GM12801 (cell line): ENCODE data around the gene MTURN.

ENCODE experiments used
- TF ChIP-seq, protein P1 (sequence below): IDR thresholded peaks from one replicate; pipeline ENCODE4 v1.5.1; 2011; ENCODE audit warnings: control low read depth; ENCODE audit not compliant: insufficient read length; ENCODE audit errors: extremely low read depth

MTURN gene

DNA sequence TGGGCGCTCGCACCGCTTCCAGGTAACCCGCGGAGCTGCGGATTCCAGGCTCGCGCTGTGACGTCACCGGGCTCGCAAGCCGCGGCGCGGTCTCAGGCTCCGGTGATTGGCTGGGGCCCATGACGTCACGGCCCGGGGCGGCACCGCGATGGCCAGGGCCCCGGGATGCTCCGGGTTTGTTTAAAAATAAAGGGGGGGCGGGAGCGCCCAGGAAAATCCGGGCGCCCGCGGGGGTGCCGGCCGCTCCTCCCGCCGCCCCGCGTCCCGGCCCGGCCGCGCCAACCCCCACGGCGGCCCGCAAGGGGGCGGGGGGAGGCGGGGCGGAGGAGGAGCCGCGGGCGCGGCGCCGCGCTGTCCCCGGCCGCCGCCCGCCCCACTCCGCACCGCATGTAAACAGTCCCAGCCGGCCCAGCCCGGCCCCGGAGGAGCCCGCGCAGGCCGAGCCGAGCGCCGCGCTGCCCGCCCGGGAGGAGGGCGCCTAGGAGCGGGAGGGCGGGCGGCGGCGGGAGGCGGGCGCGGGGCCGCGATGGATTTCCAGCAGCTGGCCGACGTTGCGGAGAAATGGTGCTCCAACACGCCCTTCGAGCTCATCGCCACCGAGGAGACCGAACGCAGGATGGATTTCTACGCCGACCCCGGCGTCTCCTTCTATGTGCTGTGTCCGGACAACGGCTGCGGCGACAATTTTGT lies at the start of gene MTURN:
Gene MTURN (plus strand): TSS at position 376 of the 690 bp plus-strand sequence. CDS start 151 bp downstream, at position 527.
- TF ChIP-seq, protein P1, sequence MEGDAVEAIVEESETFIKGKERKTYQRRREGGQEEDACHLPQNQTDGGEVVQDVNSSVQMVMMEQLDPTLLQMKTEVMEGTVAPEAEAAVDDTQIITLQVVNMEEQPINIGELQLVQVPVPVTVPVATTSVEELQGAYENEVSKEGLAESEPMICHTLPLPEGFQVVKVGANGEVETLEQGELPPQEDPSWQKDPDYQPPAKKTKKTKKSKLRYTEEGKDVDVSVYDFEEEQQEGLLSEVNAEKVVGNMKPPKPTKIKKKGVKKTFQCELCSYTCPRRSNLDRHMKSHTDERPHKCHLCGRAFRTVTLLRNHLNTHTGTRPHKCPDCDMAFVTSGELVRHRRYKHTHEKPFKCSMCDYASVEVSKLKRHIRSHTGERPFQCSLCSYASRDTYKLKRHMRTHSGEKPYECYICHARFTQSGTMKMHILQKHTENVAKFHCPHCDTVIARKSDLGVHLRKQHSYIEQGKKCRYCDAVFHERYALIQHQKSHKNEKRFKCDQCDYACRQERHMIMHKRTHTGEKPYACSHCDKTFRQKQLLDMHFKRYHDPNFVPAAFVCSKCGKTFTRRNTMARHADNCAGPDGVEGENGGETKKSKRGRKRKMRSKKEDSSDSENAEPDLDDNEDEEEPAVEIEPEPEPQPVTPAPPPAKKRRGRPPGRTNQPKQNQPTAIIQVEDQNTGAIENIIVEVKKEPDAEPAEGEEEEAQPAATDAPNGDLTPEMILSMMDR: no peak

DNA sequence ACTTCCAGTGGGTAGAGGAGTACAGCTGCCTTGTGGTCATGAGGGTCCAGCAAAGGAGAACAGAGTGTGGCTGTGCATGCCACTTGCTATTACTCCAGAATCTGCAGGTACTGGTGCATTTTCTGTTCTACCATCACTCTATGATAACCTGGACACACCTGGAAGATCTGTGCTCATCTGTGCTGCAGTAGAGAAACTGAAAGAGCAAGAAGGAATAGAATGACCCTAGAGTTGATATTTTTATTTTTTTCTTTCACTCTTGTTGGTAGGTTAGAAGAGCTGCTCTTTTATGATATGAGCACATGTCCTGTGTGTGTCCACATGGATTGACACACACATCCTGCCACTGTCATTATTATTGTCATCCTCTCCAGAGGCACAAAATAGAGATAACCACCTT lies 48.3 kb upstream of the MTURN start:
- TF ChIP-seq, protein P1: no peak

GRCh38 chr7:30087371-30087770 lies 47.4 kb upstream of the MTURN start:
- TF ChIP-seq, protein P1: no peak

DNA sequence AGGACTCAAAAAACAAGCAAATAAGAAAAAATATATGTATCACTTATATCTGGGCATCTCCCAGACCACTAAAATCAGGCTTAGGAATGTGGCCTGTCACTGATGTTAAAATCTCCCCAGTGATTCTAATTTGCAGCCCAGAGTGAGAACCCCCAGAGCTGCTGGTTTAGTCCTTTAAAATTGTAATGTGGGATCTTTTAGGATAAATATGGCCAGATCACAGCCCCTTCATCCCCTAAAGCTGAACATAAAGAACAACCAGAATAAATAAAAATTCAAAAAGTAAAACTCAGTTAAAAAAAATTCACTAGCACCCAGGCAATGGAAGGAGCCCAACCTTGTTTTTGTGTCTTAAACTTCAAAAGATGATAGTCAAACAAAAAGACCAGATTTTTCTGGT lies 46.4 kb upstream of the MTURN start:
- TF ChIP-seq, protein P1: no peak

GRCh38 chr7:30090111-30090510 lies 44.7 kb upstream of the MTURN start:
- TF ChIP-seq, protein P1: no peak

DNA sequence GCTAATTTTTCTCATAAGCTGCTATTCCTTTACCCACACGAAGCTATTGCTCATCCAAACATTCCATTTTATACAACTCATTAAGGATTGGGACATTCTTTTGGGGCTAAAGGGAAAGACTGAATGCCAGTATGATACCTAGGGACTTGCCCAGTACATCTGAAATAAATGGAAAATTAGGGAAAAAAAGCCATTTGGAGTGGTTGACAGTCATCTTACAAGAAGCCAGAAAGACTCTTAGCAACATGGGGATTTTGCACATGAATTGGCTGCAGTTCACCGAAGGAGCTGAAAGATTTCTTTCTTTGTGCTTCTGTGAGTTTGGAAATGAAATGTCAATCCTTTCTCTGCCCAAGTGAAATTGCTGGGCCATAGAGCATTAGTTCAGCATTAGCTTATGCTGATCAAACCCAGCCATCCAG lies 43.3 kb upstream of the MTURN start:
- TF ChIP-seq, protein P1: no peak

- TF ChIP-seq, protein P1: no peak
Observed at GRCh38 chr7:30091987-30092386, 42.8 kb upstream of the MTURN start.
